Superior temporal gyrus (tissue), 1 donor: Measurements from ENCODE around the gene TEX36.
"Not testable (repeated sequence)": the region's sequence is repeated elsewhere in the genome, so short reads cannot be mapped to it uniquely, and the experiment has no call there.

Source experiments
- DNase-seq: peaks from one replicate; pipeline ENCODE4 v3.0.0-alpha.2; 2016; ENCODE audit errors: extremely low spot score

The TEX36 gene

GRCh38 chr10:125692601-125693523, 9.9 kb upstream of the TEX36 start:
- no peak for DNase-seq

DNA sequence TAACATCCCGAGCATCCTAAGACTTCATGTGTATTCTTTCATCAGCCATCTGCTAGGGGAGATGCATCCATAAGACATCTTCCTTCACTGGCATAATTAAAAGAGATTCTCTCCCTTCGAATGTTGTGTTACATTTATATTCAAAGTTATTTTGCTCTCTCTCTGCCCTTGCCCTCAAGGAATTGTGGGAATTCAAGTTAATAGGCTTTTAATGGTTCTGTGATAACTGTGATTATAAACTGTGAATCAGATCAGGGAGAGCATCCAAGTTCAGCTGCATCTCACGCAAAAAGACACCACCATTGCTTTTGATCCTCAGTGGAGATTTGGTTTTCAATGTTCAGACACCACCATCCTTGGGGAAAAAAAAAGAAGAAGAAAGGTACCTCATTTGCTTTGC, 9.2 kb upstream of the TEX36 start:
- no peak for DNase-seq

GRCh38 chr10:125691160-125691981, 8.4 kb upstream of the TEX36 start:
- no peak for DNase-seq

GRCh38 chr10:125689955-125690569, 7.1 kb upstream of the TEX36 start:
- DNase-seq, result no peak

DNA sequence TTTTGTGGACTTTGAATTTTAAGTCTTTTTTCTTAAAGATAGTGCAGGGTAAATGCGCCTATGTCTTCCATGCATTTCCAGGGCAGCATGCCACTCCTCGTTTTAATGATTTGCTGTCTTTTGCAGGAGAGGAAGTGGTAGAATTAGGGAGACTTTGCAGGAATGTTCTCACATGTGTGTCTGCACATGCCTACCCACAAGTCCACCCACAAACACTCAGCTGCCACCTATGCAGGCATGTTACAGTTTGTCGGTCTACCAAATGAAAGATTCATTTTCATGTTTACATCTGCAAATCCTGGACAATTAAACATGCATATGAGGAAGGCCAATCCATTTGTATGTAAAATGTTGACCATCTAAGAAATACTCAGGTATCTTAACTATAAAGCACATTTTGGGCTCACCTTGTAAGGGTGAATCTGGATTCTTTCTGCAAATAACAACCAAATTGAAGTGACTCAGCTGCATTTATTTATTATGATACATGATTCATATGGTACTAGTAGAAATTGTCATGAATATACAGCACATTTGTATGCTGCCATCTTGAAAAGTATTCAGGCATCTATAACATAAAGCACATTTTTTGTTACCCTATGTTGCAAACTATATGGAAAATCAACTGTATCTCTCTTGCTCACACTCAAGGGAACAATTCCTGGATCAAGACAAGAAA, 4.7 kb upstream of the TEX36 start:
- no peak for DNase-seq

DNA sequence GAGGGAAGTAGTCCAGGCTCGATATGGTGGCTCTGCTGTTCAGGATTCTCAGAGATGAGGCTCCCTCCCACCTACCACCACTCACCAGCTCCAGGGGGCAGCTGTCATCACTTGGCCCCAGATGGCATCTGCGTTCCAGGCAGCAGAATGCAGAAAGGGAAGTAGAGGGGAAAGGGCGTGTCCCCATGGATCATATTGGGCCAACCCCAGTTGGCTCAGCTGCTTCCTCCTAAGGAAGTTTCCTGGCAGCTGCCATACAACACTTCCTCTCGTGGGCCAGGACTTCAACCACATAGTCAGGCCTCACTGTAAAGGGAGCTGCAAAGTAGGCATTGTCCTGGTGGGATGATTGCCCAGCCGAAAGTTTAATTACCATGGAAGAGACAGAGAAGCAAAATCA, 1.6 kb upstream of the TEX36 start:
- DNase-seq, result no peak

- DNase-seq, result no peak
These were observed 858 bp upstream of the TEX36 start for GRCh38 chr10:125683821-125684220.

DNA sequence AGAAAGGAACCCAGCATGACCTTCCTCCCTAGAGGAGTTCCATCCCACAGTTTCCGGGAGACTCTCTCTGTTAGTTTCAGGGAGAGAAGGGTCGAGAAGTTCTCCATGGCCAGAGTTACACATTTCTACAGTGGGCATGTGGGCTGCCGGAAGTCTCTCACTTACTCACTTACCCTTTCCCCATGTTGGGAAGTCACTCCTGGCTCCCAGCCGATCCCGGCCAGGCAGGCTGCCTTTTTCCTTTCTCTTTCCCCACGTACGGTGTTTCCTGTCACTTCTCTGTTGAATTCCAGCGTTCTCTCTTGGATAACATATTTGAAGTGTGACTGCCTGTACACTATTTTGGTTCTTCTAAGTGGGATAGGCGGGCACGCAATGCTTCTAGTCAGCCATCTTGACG, 3.5 kb downstream of the TEX36 start:
- DNase-seq, result no peak

- DNase-seq, result no peak
These were observed 10.1 kb downstream of the TEX36 start for GRCh38 chr10:125672884-125673283.

GRCh38 chr10:125662584-125662983, 20.4 kb downstream of the TEX36 start:
- DNase-seq, result no peak

DNA sequence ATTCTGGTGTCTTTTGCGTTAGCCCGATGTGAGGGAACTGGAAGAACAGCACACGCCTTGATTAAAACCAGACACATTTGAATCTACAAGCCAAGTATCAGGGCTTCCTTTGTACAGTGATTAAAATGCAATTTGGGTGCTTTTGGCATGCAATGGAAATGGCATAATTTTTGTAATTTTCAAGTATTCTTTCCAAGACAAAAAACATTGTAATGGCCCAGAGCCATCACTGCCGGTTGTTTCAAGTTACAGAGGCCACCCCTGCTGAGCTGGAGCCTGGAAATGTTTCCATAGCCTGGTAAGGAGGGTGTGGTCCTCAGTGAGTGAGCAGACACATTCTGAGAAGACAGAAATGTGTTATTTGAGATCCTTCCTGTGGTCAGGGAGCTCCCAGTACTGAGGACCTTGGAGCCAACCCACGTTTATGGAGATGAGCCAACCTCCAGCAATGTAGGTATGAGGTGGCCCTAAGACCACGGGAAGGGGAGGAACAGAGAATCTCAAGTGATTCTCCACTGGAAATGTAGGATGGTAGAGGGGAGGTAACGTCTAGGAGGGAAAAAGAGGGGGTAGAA, 20.9 kb downstream of the TEX36 start:
- DNase-seq, result no peak

DNA sequence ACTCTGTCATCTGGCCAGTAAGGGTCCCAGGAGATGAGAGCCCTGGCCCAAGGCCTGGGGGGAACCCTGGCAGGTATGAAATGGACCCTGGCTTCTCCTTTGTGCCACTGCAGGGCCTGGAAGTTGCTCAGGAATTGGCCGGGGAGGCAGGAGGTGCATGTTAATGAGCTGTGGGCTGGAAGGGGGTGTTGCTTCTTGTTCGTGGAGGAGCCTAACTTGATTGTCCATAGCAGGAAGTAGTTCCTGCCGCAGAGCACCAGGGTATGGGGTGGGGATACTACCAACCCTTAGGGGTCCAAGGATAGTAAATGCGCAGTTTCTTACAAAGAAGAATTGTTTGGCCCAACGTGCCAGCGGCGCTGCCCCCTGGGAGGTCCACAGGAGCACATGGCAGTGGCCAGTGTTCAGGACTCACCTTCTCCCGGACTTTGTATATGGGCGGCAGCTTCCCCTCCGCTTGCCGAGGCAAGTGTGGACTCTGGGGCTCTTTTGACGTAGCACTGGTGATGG, 21.5 kb downstream of the TEX36 start:
- no peak for DNase-seq

GRCh38 chr10:125659071-125659470, 23.9 kb downstream of the TEX36 start:
- DNase-seq, result no peak

GRCh38 chr10:125656523-125656922, 26.4 kb downstream of the TEX36 start:
- DNase-seq, result no peak

- not testable (repeated sequence) for DNase-seq
These were observed 29.9 kb downstream of the TEX36 start for GRCh38 chr10:125653113-125653512.

DNA sequence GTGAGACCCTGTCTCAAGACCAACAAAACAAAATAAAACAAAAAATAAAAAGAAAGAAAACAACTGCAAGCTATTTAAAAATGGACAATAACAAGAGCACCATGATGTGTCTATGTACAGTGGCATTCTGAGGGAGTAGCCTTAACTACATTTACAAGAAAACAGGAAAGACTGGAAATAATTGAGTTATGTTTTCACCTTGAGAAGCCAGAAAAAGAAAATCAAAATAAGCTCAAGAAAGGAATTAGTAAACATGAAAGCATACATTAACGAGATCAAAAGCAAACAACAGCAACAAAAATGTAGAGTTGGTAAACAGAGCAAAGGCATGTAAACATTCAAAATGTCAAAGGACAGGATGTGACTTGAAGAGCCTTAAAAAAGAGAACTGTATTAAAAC, 36.7 kb downstream of the TEX36 start:
- DNase-seq, result no peak

GRCh38 chr10:125641398-125641797, 41.6 kb downstream of the TEX36 start:
- no peak for DNase-seq

DNA sequence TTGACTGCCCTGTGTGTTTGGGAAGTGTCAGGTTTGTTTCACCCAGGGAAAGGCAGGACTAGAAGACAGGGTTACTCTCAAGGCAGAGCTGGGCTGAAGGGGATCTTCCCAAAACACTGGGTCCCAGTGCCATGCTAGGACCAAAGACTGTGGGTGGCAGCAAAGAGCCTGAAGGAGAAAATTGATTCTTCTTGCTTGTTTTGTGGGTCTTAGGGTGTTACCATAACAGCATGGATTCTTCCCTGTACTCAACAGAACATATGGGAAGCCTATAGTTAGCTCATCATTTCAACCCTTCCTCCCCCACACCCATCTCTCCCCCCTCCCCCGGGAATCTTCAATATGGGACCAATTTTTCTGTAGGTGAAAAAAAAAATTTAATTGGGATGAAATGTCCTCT, 42.3 kb downstream of the TEX36 start:
- no peak for DNase-seq

GRCh38 chr10:125639846-125640245, 43.1 kb downstream of the TEX36 start:
- DNase-seq, result no peak

DNA sequence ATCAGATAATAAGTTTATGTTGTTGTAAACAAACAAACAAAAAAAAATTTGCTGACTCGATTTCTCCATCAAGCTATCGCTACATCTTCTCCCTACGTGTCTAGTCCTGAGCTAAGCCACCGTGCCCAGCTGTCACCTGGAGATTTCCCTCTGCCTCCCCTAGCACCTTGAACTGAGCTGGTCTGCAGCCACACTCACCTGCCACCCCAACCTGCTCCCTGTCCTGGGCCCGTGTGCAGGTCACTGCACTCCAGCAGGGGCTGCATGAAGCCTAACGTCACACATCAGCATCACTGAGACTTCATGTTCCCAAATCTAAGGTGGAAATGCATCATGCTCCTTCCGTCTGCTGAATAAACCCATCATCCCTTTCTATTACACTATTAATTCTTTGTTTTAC, 44.4 kb downstream of the TEX36 start:
- no peak for DNase-seq

- no peak for DNase-seq
These were observed 45.5 kb downstream of the TEX36 start for GRCh38 chr10:125637496-125637895.
